Measurements from ENCODE around the gene NCMAP. TPM values are rescaled to one million over a fixed set of nuclear protein-coding genes. Genes with fewer than 3 reads are reported as not detected.

The NCMAP gene
- total and polyA plus RNA-seq, 2 of the 8 experiments (the other 6 are each of a cell fraction or from before 2014, with no cell fraction given) = 0.21 to 0.39 TPM

DNA sequence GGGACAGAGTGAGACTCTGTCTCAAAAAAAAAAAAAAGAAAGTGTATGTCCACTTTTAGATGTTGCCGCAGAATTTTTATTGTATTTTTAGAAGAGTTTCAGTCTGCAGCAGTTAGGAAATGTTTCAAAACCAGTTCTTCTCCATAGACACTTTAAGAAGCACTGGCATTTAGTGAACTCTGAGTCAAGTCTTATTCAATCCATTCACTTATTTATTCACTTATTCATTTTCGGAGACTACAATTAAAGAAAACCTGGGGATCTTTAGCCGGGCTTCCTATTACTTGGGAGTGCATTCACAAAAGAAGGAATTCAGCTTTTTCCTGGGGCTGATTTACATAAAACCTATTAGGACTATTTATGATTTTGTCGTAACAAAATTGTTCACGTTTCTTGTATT lies 40.9 kb upstream of the NCMAP start:
- Histone ChIP-seq H2BK5ac (ENCODE audit: low read depth, low read length) (no peak overlapping the region), H4K20me1 (replicated peaks in 1 of 2; ENCODE audit: control insufficient read depth in 1 of 2, insufficient read depth in 2 of 2, low read length in 2 of 2) (no peaks in the 10 kb centered on the region), H3K23ac (ENCODE audit: insufficient read length) (no peak overlapping the region), H3K27ac (ENCODE audit: low read depth, low read length) (no peak overlapping the region), H3K9me3 (ENCODE audit: insufficient read depth in 2 of 2, low read depth in 1 of 2, low read length in 1 of 2) (no peaks in the 10 kb centered on the region), H2AK5ac (ENCODE audit: low read depth, low read length) (no peak overlapping the region), H3K79me2 (ENCODE audit: control insufficient read depth in 1 of 2, insufficient read depth in 2 of 2, low read length in 2 of 2) (no peaks in the 10 kb centered on the region; a peak in 2 of 4 replicates), H3K9ac (replicated peaks in 1 of 4; ENCODE audit: extremely low read depth in 1 of 4, low read depth in 3 of 4, low read length in 3 of 4) (no peak overlapping the region), H4K8ac (ENCODE audit: extremely low read depth, insufficient read depth, low read length) (no peak overlapping the region), H4K5ac (ENCODE audit: insufficient read length, low read depth, low read length) (no peak overlapping the region), H3K14ac (ENCODE audit: insufficient read length) (no peak overlapping the region), H3K4me1 (replicated peaks in 1 of 4; ENCODE audit: control insufficient read depth in 3 of 4, insufficient read depth in 4 of 4, low read length in 3 of 4) (no peaks in the 10 kb centered on the region; a peak in 1 of 7 replicates), H3K27me3 (replicated peaks in 1 of 4; ENCODE audit: control insufficient read depth in 3 of 4, extremely low read depth in 1 of 4, insufficient read depth in 3 of 4, low read length in 3 of 4) (no peaks in the 10 kb centered on the region), H3K4me3 (ENCODE audit: extremely low read depth in 1 of 4, insufficient read depth in 2 of 4, low read depth in 3 of 4, low read length in 4 of 4) (no peak overlapping the region), H2BK20ac (ENCODE audit: low read length) (no peak overlapping the region), H2BK12ac (ENCODE audit: low read depth, low read length) (no peak overlapping the region), H3K56ac (replicated peaks; ENCODE audit: insufficient read length, low read depth, low read length) (no peak overlapping the region), H2BK120ac (replicated peaks; ENCODE audit: low read depth, low read length) (no peak overlapping the region), H2AFZ (ENCODE audit: low read length) (no peak overlapping the region), H3K36me3 (ENCODE audit: control insufficient read depth in 2 of 4, insufficient read depth in 4 of 4, low read length in 3 of 4) (no peaks in the 10 kb centered on the region), H2BK15ac (ENCODE audit: low read length) (no peak overlapping the region), H3K79me1 (ENCODE audit: low read depth, low read length) (peaks cover 2% of the 10 kb centered on the region; the same call in 1 of the 2 replicates), H3K4me2 (ENCODE audit: insufficient read depth in 1 of 2, low read depth in 2 of 2, low read length in 2 of 2) (no peak overlapping the region), H3K18ac (ENCODE audit: extremely low read depth, low read length) (no peak overlapping the region), H3K23me2 (ENCODE audit: low read depth, low read length) (no peaks in the 10 kb centered on the region), H3K4ac (replicated peaks; ENCODE audit: insufficient read length, low read depth, low read length) (no peak overlapping the region), H4K91ac (replicated peaks; ENCODE audit: insufficient read length, low read length) (no peak overlapping the region)
- FAIRE-seq = no peak
- CTCF ChIA-PET (ENCODE audit: partially characterized antibody) = interaction anchor here (1.2 to 10.9 kb wide), 3 partner anchors 13 to 100 kb away, joined by 4 to 85 read pairs (median 4); partner anchors contain the start of gene NIPAL3
- DNase-seq (ENCODE audit: low read depth in 1 of 2, low spot score in 2 of 2) = no peak
- 89% methylated on average over 5 of the region's 5 CpGs; no CpG with 5 or more reads in 1 of the 2 experiments for WGBS, 2 experiments (ENCODE audit: extremely low coverage in 1 of 2, insufficient coverage in 1 of 2, insufficient read length in 1 of 2, insufficient replicate concordance in 2 of 2, low coverage in 1 of 2, low lambda C conversion rate in 2 of 2, missing lambda C conversion rate in 1 of 2)
- POLR2A ChIA-PET (ENCODE audit: partially characterized antibody) = interaction anchor here (1.9 kb wide), 1 partner anchor 13 kb away, joined by 4 read pairs; the partner anchor contains the start of gene RCAN3
- TF ChIP-seq POU5F1 (IDR thresholded peaks at IDR 0.05; ENCODE audit: low read depth, low read length) (no peak), RNF2 (IDR thresholded peaks at IDR 0.05; ENCODE audit: borderline replicate concordance, low read depth, low read length, missing control alignments, poor library complexity, severe bottlenecking) (no peak), TEAD4 (IDR thresholded peaks at IDR 0.05; ENCODE audit: low read depth, low read length) (no peak), ZNF274 (IDR thresholded peaks at IDR 0.05; ENCODE audit: borderline replicate concordance, extremely low read depth, low read length) (no peak)

Measured in H1 (cell line).